ENCODE measurements around the gene TYMP. TPM values are rescaled to one million over a fixed set of nuclear protein-coding genes. Genes with fewer than 3 reads are reported as not detected.

Gene TYMP
- polyA plus RNA-seq, 2 of the 4 experiments (the other 2 are of a cell fraction), result 5.9 to 9.0 TPM

- FAIRE-seq, result no peak
- ChIA-PET CTCF (interaction anchor here (2.1 kb wide), 1 partner anchor 12 kb away, joined by 11 read pairs; the partner anchor contains the start of gene SCO2), POLR2A (no interaction called here)
- no peak overlapping the region for H3K27ac ChIP-seq
- no peak overlapping the region for H3K4me2 ChIP-seq
- 91% methylated on average over 9 of the region's 15 CpGs for WGBS (ENCODE audit: missing lambda C conversion rate)
- TF ChIP-seq KDM1A (IDR thresholded peaks at IDR 0.05; ENCODE audit: low read depth), result no peak
- TF ChIP-seq, protein P1, sequence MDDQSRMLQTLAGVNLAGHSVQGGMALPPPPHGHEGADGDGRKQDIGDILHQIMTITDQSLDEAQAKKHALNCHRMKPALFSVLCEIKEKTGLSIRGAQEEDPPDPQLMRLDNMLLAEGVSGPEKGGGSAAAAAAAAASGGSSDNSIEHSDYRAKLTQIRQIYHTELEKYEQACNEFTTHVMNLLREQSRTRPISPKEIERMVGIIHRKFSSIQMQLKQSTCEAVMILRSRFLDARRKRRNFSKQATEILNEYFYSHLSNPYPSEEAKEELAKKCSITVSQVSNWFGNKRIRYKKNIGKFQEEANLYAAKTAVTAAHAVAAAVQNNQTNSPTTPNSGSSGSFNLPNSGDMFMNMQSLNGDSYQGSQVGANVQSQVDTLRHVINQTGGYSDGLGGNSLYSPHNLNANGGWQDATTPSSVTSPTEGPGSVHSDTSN (IDR thresholded peaks at IDR 0.05), result no peak
- no peak for TF ChIP-seq HEYL (CRISPR knock-in tag; IDR thresholded peaks at IDR 0.05)
- TF ChIP-seq RARB (CRISPR knock-in tag; IDR thresholded peaks at IDR 0.05), result no peak
- no peak for TF ChIP-seq RCOR1 (IDR thresholded peaks at IDR 0.05; ENCODE audit: low read depth, low read length)
- TF ChIP-seq CEBPB (IDR thresholded peaks at IDR 0.05), result no peak
- TF ChIP-seq SMC3 (IDR thresholded peaks at IDR 0.05), result no peak
- no peak for TF ChIP-seq CBX8 (IDR thresholded peaks at IDR 0.05)
- no peak for TF ChIP-seq HOXA7 (CRISPR knock-in tag; IDR thresholded peaks at IDR 0.05)
- no peak for TF ChIP-seq TFCP2L1 (CRISPR knock-in tag; IDR thresholded peaks at IDR 0.05)
- TF ChIP-seq KDM5A (IDR thresholded peaks at IDR 0.05), result no peak
- no peak for TF ChIP-seq JUNB (IDR thresholded peaks at IDR 0.05)
- DNase-seq (ENCODE audit: low read depth in 1 of 2, low spot score in 1 of 2), result no peak
- peaks cover 10% of the 10 kb centered on the region for H3K4me1 ChIP-seq
- no peak overlapping the region for H3K4me3 ChIP-seq
- H3K9me3 ChIP-seq, result no peaks in the 10 kb centered on the region
- no peak for ATAC-seq
Measured at GRCh38 chr22:50513175-50513574, 16.6 kb downstream of the TYMP start.

DNA sequence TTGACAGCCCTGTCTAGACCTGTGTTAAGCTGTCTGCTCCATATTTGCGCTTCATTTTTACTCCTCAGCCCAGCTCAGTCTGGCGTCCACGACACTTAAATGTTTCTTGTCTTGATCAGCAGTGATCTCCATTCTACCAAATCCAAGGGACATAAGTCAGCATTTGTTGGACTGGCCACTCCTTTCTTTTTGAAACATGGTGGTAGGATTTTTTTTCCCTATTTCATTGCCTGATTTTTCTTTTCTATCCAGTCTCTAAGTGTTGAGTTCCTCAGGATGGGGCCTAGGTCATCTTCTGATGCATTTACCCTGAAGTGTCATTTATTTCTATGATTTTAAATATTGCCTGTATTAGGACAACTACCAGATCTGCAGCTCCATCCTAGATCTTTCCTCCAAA, 20.9 kb downstream of the TYMP start:
- FAIRE-seq (no peak), ATAC-seq (peak in 1 of 2 experiments; percentile 2; a peak in 1 of 6 replicates), DNase-seq (ENCODE audit: low read depth in 1 of 2, low spot score in 1 of 2) (no peak)
- Histone ChIP-seq H3K4me3 (peak overlapping the region; percentile 79), H3K4me2 (peak overlapping the region; percentile 85), H3K27ac (peak overlapping the region; percentile 87 to 90; a peak in 5 of 6 replicates), H3K4me1 (peaks cover 15% of the 10 kb centered on the region), H3K9me3 (no peaks in the 10 kb centered on the region)
- 0% methylated on average over 3 of the region's 3 CpGs for WGBS (ENCODE audit: missing lambda C conversion rate)
- ChIA-PET POLR2A (interaction anchor here (1.6 to 2.3 kb wide), 2 partner anchors 16 to 21 kb away, joined by 4 to 36 read pairs; partner anchors contain the start of genes SCO2 and TYMP), CTCF (interaction anchor here (1.1 to 3.5 kb wide), 3 partner anchors 11 to 54 kb away, joined by 3 to 26 read pairs (median 4); partner anchors contain the start of genes SCO2 and SYCE3)
- TF ChIP-seq ZFP36 (IDR thresholded peaks at IDR 0.05; ENCODE audit: borderline replicate concordance, partially characterized antibody) (no peak), KDM5A (IDR thresholded peaks at IDR 0.05) (no peak), FOXS1 (CRISPR knock-in tag; IDR thresholded peaks at IDR 0.05) (no peak), HES2 (IDR thresholded peaks at IDR 0.05) (no peak), KDM1A (IDR thresholded peaks at IDR 0.05; ENCODE audit: low read depth) (no peak), MAZ (IDR thresholded peaks at IDR 0.05; ENCODE audit: borderline replicate concordance, low read depth, low read length) (no peak), EP300 (IDR thresholded peaks at IDR 0.05) (no peak), NFE2L2 (conservative IDR thresholded peaks at IDR 0.05; ENCODE audit: low read length) (no peak), NR3C1 (IDR thresholded peaks at IDR 0.05) (no peak), HOXB5 (CRISPR knock-in tag; IDR thresholded peaks at IDR 0.05) (no peak), SREBF2 (IDR thresholded peaks at IDR 0.05) (no peak), JUNB (IDR thresholded peaks at IDR 0.05) (no peak), RCOR1 (IDR thresholded peaks at IDR 0.05; ENCODE audit: low read depth, low read length) (no peak)

- under 1% methylated on average over 22 of the region's 76 CpGs for WGBS (ENCODE audit: missing lambda C conversion rate)
- peak; percentile 85 to 94 for DNase-seq (ENCODE audit: low read depth in 1 of 2, low spot score in 1 of 2)
- peak; percentile 71 to 74 for ATAC-seq
- Histone ChIP-seq H3K9me3 (no peaks in the 10 kb centered on the region), H3K4me3 (peak within 1 kb of the TSS; percentile 94), H3K4me1 (peaks cover 15% of the 10 kb centered on the region), H3K4me2 (peak within 1 kb of the TSS; percentile 95), H3K27ac (peak within 1 kb of the TSS; percentile 95 to 97)
- ChIA-PET POLR2A (interaction anchor here (0.6 to 2.3 kb wide), 9 partner anchors 10 to 73 kb away, joined by 3 to 36 read pairs (median 3); partner anchors contain the start of genes KLHDC7B, SCO2, SYCE3 and TYMP), CTCF (interaction anchor here (0.7 to 3.5 kb wide), 6 partner anchors 10 to 203 kb away, joined by 3 to 26 read pairs (median 4); partner anchors contain the start of genes SCO2 and SYCE3)
- FAIRE-seq, result no peak
- TF ChIP-seq GATA3 (IDR thresholded peaks at IDR 0.05; ENCODE audit: borderline replicate concordance) (no peak), MYC (IDR thresholded peaks at IDR 0.05; ENCODE audit: borderline replicate concordance, low read length) (no peak), BCL3 (IDR thresholded peaks at IDR 0.05) (no peak), POLR2A (IDR thresholded peaks at IDR 0.05; ENCODE audit: low read length) (peak; percentile 61), KDM5A (IDR thresholded peaks at IDR 0.05) (peak; percentile 96), BHLHE40 (IDR thresholded peaks at IDR 0.05; ENCODE audit: low read depth, low read length) (no peak), RCOR1 (IDR thresholded peaks at IDR 0.05; ENCODE audit: low read depth, low read length) (no peak), MAZ (IDR thresholded peaks at IDR 0.05; ENCODE audit: borderline replicate concordance, low read depth, low read length) (no peak), RNF2 (IDR thresholded peaks at IDR 0.05; ENCODE audit: borderline replicate concordance, low read depth) (no peak)
- TF ChIP-seq, protein P2, sequence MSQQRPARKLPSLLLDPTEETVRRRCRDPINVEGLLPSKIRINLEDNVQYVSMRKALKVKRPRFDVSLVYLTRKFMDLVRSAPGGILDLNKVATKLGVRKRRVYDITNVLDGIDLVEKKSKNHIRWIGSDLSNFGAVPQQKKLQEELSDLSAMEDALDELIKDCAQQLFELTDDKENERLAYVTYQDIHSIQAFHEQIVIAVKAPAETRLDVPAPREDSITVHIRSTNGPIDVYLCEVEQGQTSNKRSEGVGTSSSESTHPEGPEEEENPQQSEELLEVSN (IDR thresholded peaks at IDR 0.05; ENCODE audit: borderline replicate concordance, low read depth), result 0 out of 2 replicates have a peak, but pooled peaks have one; percentile 38
- TF ChIP-seq, protein P3, sequence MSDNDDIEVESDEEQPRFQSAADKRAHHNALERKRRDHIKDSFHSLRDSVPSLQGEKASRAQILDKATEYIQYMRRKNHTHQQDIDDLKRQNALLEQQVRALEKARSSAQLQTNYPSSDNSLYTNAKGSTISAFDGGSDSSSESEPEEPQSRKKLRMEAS (IDR thresholded peaks at IDR 0.05), result 0 out of 2 replicates have a peak, but pooled peaks have one; percentile 36
- TF ChIP-seq, protein P1 (IDR thresholded peaks at IDR 0.05), result 0 out of 2 replicates have a peak, but pooled peaks have one; percentile 39
Measured at GRCh38 chr22:50507991-50508884, 21.6 kb downstream of the TYMP start, which contains the start of gene NCAPH2. TSS of gene NCAPH2 (plus strand) at chr22:50508224. CDS start at chr22:50508338, 114 bp downstream.

All from A549 (cell line).